Activated CD8-positive, alpha-beta memory T cell treated with anti-CD3 and anti-CD28 coated beads for 36 hours (primary cell): ENCODE results near the gene ITGAL. TPM values are rescaled to one million over a fixed set of nuclear protein-coding genes. Genes with fewer than 3 reads are reported as not detected.

Source experiments
- CTCF ChIA-PET: fragments of 350-600 bp; sonication (Branson Sonifier 250); formaldehyde crosslinking; loops from one replicate; lab custom pipeline; 2021; ENCODE audit warnings: antibody characterized with exemption; lab: Charles Lee
- POLR2A ChIA-PET: fragments of 350-600 bp; sonication (Branson Sonifier 250); formaldehyde crosslinking; loops from one replicate; lab custom pipeline; 2021; ENCODE audit warnings: antibody characterized with exemption; lab: Charles Lee
- total RNA-seq, 2 experiments: library from RNA; stranded (reverse); gene quantifications; one replicate each; pipeline ENCODE4 v1.2.3, GENCODE V29; 2021

The ITGAL gene
- total RNA-seq = 100 to 1,000 TPM; 222 to 233 TPM

GRCh38 chr16:30472328-30472942, at the start of gene ITGAL:
Gene ITGAL (plus strand): TSS chr16:30472742. CDS start chr16:30472838, 96 bp downstream.
- ChIA-PET POLR2A (interaction anchor here (0.6 to 6.2 kb wide), 9 partner anchors 14 to 286 kb away, joined by 3 to 118 read pairs (median 4); partner anchors contain the start of genes DCTPP1 and SEPHS2), CTCF (interaction anchor here (0.6 to 6.0 kb wide), 10 partner anchors 10 to 218 kb away, joined by 3 to 63 read pairs (median 4); partner anchors contain the start of gene DCTPP1)

DNA sequence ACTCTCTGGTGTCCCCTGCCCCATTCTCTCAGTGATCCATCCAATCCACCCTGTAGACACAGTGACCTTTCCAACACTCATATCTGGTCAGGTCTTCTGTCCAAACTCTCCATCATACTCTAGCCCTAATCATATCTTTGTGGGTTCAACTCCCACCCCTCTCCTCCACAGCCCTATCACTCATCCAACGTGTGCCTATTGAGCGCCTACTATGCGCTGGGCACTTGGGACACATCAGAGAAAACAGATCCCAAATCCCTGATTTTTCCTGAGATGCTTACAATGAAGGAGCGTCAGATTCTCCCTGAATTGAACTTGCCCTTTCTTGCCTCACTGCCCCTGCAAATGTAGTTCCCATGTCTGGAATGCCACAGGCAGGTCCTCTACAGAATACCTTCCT, 44.5 kb upstream of the ITGAL start:
- CTCF ChIA-PET = interaction anchor here (1.4 kb wide), 1 partner anchor 8 kb away, joined by 3 read pairs; no protein-coding TSS in a partner anchor
- POLR2A ChIA-PET = no interaction called here

DNA sequence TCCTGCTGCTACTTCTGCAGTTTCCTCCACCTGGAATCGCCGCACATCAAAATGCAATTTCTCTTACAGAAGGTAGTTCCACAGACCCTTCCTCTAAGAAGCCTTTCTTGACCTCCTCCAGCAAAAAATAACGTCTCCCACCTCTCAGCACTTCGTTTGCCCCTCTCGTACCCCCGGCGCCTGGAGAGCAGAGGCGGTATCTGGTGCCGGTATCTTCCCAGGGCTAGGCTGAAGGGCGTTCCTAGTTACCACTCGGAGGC, 43.2 kb upstream of the ITGAL start:
- POLR2A ChIA-PET = interaction anchor here (0.7 to 1.9 kb wide), 15 partner anchors 10 to 337 kb away, joined by 3 to 12 read pairs (median 4); partner anchors contain the start of genes TBX6, ZNF688, ZNF689 and ZNF747
- CTCF ChIA-PET = interaction anchor here (0.6 to 2.4 kb wide), 35 partner anchors 8 to 984 kb away, joined by 3 to 20 read pairs (median 5); partner anchors contain the start of genes ITGAL, SEPHS2, ZNF48 and ZNF747

- ChIA-PET CTCF (interaction anchor here (0.6 to 2.4 kb wide), 39 partner anchors 9 to 984 kb away, joined by 3 to 20 read pairs (median 5); partner anchors contain the start of genes ITGAL, SEPHS2, ZNF48 and ZNF747), POLR2A (interaction anchor here (0.5 to 1.9 kb wide), 17 partner anchors 11 to 338 kb away, joined by 3 to 12 read pairs (median 4); partner anchors contain the start of genes TBX6, ZNF688, ZNF689 and ZNF747)
Observed at GRCh38 chr16:30429678-30430427, 42.7 kb upstream of the ITGAL start, which contains the start of gene DCTPP1. Gene DCTPP1 (minus strand): TSS chr16:30430030. CDS start chr16:30429980, 50 bp downstream.

DNA sequence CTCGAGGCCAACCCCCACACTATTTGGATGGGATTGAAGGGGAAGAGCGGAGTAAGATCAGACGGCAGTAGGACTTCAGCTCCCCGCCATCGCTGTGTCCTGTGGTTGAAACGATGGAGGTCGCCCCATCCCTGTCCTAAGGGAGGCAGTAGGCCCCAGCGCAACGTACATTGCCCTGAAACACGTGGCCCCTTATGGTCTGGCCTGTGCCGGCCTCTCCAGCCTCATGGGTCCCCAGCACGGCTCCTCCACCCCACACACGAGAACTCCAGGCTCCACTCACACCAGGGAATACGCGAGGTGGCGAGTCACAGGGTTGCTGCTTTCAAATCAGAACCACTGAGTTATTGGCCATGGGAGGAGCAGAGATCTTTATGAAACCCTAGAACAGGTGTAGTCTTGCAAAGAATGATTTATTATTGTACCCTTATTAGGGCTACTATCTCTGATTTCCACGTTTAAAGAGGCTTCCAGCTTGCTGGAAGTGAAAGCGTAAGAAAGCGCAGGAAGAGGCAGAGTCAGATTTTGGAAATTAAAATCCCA, 42.0 kb upstream of the ITGAL start:
- POLR2A ChIA-PET = interaction anchor here (0.5 to 1.9 kb wide), 15 partner anchors 11 to 311 kb away, joined by 3 to 12 read pairs (median 4); partner anchors contain the start of genes ZNF688, ZNF689, ZNF747 and ZNF771
- CTCF ChIA-PET = interaction anchor here (0.6 to 2.4 kb wide), 29 partner anchors 10 to 231 kb away, joined by 3 to 20 read pairs (median 5); partner anchors contain the start of genes ITGAL, SEPHS2, ZNF48 and ZNF747

GRCh38 chr16:30434852-30435251, 37.7 kb upstream of the ITGAL start:
- ChIA-PET POLR2A (interaction anchor here (0.6 to 0.8 kb wide), 5 partner anchors 24 to 164 kb away, joined by 3 to 8 read pairs (median 3); no protein-coding TSS in a partner anchor), CTCF (interaction anchor here (0.7 to 1.6 kb wide), 4 partner anchors 14 to 48 kb away, joined by 3 to 5 read pairs (median 4); no protein-coding TSS in a partner anchor)

- CTCF ChIA-PET = interaction anchor here (0.7 to 1.6 kb wide), 5 partner anchors 12 to 188 kb away, joined by 3 to 5 read pairs (median 3); no protein-coding TSS in a partner anchor
- POLR2A ChIA-PET = no interaction called here
Observed at GRCh38 chr16:30437511-30438046, 35.0 kb upstream of the ITGAL start.

- POLR2A ChIA-PET = no interaction called here
- CTCF ChIA-PET = interaction anchor here (1.6 kb wide), 1 partner anchor 187 kb away, joined by 3 read pairs; no protein-coding TSS in a partner anchor
Observed at GRCh38 chr16:30438835-30439234, 33.7 kb upstream of the ITGAL start.

GRCh38 chr16:30439720-30440348, 32.7 kb upstream of the ITGAL start:
- POLR2A ChIA-PET = interaction anchor here (0.6 kb wide), 1 partner anchor 47 kb away, joined by 7 read pairs; no protein-coding TSS in a partner anchor
- CTCF ChIA-PET = interaction anchor here (0.8 to 1.4 kb wide), 3 partner anchors 10 to 74 kb away, joined by 3 to 4 read pairs (median 4); partner anchors contain the start of gene DCTPP1

DNA sequence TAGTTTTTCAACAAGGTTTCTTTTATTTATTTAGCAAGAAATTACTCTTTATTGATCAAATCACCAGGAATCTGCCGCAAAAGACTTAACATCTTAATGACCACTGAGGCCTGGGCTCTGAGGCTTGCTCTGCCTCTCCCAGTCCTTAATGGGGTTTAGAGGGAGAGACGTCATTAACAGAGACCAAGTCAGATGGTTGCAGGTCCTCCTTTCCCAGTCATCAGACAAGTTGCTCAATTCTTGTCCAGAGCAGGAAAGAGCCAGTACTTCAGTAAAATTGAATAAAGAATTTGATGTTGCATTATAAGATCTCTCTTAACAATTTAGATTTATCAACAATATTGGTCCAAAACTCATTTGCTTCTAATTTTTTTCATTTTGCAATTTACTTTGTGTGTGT, 28.9 kb upstream of the ITGAL start:
- POLR2A ChIA-PET = no interaction called here
- CTCF ChIA-PET = interaction anchor here (1.2 to 3.8 kb wide), 2 partner anchors 11 to 13 kb away, joined by 3 to 19 read pairs; partner anchors contain the start of gene DCTPP1

DNA sequence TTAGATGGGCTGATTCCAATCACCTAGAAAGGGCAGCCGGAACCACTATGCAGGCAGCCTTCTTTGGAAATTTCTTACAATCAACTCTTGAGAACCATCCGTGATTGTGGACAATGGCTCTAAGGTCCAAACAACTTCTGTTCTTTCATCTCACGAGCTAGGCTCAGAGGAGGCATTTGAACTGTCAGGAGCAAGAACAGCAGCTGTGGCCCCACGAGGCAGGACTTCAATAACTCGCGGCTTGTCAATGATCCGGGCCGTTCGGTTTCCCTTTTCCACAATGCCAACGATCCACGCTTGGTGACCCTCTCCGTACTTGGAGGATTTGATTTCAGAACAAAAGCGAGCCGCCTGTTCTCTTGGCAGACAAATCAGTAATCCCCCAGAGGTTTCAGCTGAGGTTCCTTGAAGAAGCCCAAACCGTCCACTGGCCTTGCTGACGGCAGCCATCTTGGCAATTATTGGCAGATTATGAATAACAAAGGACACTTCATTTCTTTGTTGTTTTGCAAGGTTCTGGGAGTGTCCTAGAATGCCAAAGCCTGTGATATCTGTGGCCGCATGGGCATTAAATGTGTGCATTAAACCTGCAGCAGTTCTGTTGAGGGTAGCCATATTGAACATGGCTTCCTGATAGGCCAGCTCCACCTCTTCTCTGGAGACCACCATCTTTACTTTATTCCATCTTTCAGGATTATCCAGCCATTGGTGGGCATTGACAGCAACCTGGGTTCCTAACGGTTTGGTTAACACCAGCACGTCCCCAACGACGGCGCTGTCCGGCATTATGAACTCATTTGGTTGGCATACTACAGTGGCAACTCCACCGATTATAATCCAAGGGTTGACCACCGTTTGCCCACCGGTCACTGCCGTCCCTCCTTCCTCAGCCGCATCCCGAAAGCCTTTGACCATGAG, 28.1 kb upstream of the ITGAL start:
- ChIA-PET CTCF (interaction anchor here (0.7 to 3.8 kb wide), 9 partner anchors 14 to 153 kb away, joined by 3 to 19 read pairs (median 4); partner anchors contain the start of gene DCTPP1), POLR2A (interaction anchor here (0.5 to 1.5 kb wide), 5 partner anchors 15 to 90 kb away, joined by 3 to 5 read pairs (median 5); partner anchors contain the start of genes ITGAL and ZNF747)

DNA sequence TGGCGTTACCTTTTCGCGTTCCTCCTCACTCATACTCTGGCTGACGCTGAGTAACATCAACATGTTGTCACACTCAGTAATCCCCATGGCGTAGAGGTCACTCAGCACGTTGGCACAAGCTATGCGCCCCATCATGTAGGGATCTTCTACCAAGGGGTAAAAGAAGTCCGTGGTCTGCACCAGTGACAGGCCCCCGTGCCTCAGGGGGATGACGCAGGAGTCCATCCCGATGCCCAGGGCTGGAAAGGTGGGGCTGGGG, 27.5 kb upstream of the ITGAL start:
- CTCF ChIA-PET = interaction anchor here (0.7 to 3.8 kb wide), 8 partner anchors 13 to 153 kb away, joined by 3 to 19 read pairs (median 5); partner anchors contain the start of gene DCTPP1
- POLR2A ChIA-PET = interaction anchor here (0.5 to 1.5 kb wide), 6 partner anchors 14 to 90 kb away, joined by 3 to 5 read pairs (median 4); partner anchors contain the start of genes ITGAL and ZNF747

GRCh38 chr16:30445408-30446202, 26.9 kb upstream of the ITGAL start, which contains the start of gene SEPHS2:
Gene SEPHS2 (minus strand): TSS chr16:30445874. CDS start chr16:30445727, 147 bp downstream.
- POLR2A ChIA-PET = interaction anchor here (0.5 to 1.5 kb wide), 7 partner anchors 11 to 89 kb away, joined by 3 to 5 read pairs (median 3); partner anchors contain the start of genes ITGAL and ZNF747
- CTCF ChIA-PET = interaction anchor here (0.7 to 3.8 kb wide), 6 partner anchors 15 to 152 kb away, joined by 3 to 19 read pairs (median 6); partner anchors contain the start of gene DCTPP1

- ChIA-PET CTCF (interaction anchor here (0.7 to 3.8 kb wide), 6 partner anchors 10 to 354 kb away, joined by 3 to 19 read pairs (median 5); partner anchors contain the start of genes DCTPP1 and TBX6), POLR2A (interaction anchor here (1.5 kb wide), 2 partner anchors 26 to 29 kb away, joined by 3 to 5 read pairs; partner anchors contain the start of gene ITGAL)
Observed at GRCh38 chr16:30446203-30446595, 26.3 kb upstream of the ITGAL start.
